K562 (cell line): ENCODE results near the gene MYO1F. TPM values are rescaled to one million over a fixed set of nuclear protein-coding genes. Genes with fewer than 3 reads are reported as not detected.
A peak's percentile ranks its signal among the peaks of the same experiment; 100 is the strongest.

Experiments used
- CBFA2T3 ChIP-seq: fragments of 450-650 bp; IDR thresholded peaks from 2 replicates; pipeline ENCODE4 v1.6.1; 2017
- FIP1L1 ChIP-seq: fragments of 200-400 bp; formaldehyde crosslinking; IDR thresholded peaks from 2 replicates; pipeline ENCODE4 v1.6.1; 2018; ENCODE audit warnings: mild to moderate bottlenecking, low read depth, low read length; ENCODE audit not compliant: poor library complexity, severe bottlenecking
- NCOA1 ChIP-seq: fragments of 450-650 bp; IDR thresholded peaks from 2 replicates; pipeline ENCODE4 v1.6.1; 2016; ENCODE audit warnings: low read depth
- SMARCA4 ChIP-seq: fragments of 450-650 bp; IDR thresholded peaks from 2 replicates; pipeline ENCODE4 v1.6.1; 2016
- ZNF584 ChIP-seq: fragments of 200-800 bp; sonication (Bioruptor generic); IDR thresholded peaks from 2 replicates; pipeline ENCODE4 v1.6.1; 2016; ENCODE audit warnings: low read depth, mild to moderate bottlenecking, missing genetic modification characterization, missing compliant biosample characterization
- ZNF644 ChIP-seq: fragments of 200-800 bp; sonication (Bioruptor generic); IDR thresholded peaks from 2 replicates; pipeline ENCODE4 v1.6.1; 2016; ENCODE audit warnings: low read depth, missing genetic modification characterization, missing compliant biosample characterization
- polyA plus RNA-seq, 8 experiments: library from polyadenylated mRNA; depleted of rRNA in 4 of 8; stranded (reverse) in 5 of 8; unstranded in 3 of 8; fragments of >200 nt; fragmentation: Nextera tagmentation in 2 of 8; fragmentation: Illumina TruSeq in 1 of 8; extraction: Ambion mirVana in 2 of 8; extraction: Trizol in 1 of 8; gene quantifications; 2 replicates each; pipeline versions ENCODE4 v1.2.1 to v1.2.3, GENCODE V29; 2011 to 2014; ENCODE audit warnings: inconsistent platforms in 1 of 8, missing spikeins in 1 of 8
- total RNA-seq, 7 experiments: library from RNA; depleted of rRNA in 6 of 7; stranded (reverse); fragments of >200 nt in 6 of 7; fragmentation: Illumina TruSeq in 2 of 7; extraction: Trizol in 2 of 7; gene quantifications; 2 replicates each; pipeline versions ENCODE4 v1.2.1 to v1.2.3, GENCODE V29; 2011 to 2021; ENCODE audit warnings: low replicate concordance in 1 of 7
- TF ChIP-seq, protein P1 (sequence below), 2 experiments: fragments of 450-650 bp in 1 of 2; IDR thresholded peaks; 2 replicates each; pipeline ENCODE4 v1.6.1; 2011 to 2017; ENCODE audit warnings: low read depth in 2 of 2, antibody characterized with exemption in 1 of 2, borderline replicate concordance in 1 of 2, low read length in 1 of 2, mild to moderate bottlenecking in 1 of 2, mixed read lengths in 1 of 2; ENCODE audit not compliant: control insufficient read depth in 1 of 2
- TF ChIP-seq, protein P2 (sequence below): sonication (generic); IDR thresholded peaks from 2 replicates; pipeline ENCODE4 v1.6.1; 2016
- TF ChIP-seq, protein P3 (sequence below), 2 experiments: fragments of 450-650 bp; formaldehyde crosslinking in 1 of 2; IDR thresholded peaks; 2 replicates each; pipeline versions ENCODE4 v1.4.0 to v1.6.1; 2014 to 2020; ENCODE audit warnings: mild to moderate bottlenecking in 2 of 2, borderline replicate concordance in 1 of 2, low read depth in 1 of 2
- TF ChIP-seq, protein P4 (sequence below), 2 experiments: fragments of 150-350 bp in 1 of 2; IDR thresholded peaks; 2 replicates each; pipeline ENCODE4 v1.6.1; 2012 to 2016; ENCODE audit warnings: low read depth in 2 of 2, low read length in 2 of 2, mild to moderate bottlenecking in 1 of 2, moderate library complexity in 1 of 2

Gene MYO1F
- total and polyA plus RNA-seq, 9 of the 15 experiments (the other 6 are each of a cell fraction or from before 2014, with no cell fraction given), result 0.78 to 9.4 (median 4.3) TPM

DNA sequence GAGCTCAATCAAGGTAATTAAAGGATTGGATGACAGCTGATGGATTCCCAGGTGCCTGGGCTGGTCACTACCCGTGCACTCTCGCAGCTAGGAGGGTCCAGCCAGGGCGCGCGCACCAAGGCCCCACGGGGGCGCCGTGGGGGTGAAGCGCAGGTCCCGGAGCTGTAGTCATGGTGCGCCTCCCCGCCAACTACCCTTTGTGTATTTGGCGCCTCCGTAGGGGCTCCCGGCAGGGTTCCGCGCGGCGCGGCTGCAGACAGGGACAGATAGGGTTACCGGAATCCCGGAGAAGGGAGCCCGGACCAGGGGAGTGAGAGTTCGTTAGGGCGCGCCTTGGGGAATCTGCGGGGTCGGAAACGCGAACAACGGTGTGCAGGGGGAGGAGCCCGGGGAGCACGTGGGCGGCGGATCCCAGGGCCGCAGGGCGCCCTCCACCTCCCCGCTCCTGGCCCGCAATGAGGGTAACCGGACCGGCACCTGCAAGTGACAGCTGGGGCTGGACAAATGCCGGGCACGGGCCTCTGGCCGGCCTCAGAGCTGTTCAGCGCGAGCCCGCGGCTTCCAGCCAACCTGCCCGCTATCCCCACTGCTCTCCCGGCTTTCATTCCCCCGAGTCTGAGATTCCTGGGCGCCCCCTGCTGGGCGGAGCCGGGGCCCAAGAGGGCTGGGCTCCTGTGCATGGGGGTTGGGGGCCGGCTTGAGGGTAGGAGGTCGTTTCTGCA is 71.4 kb downstream of the MYO1F start (continued):
- TF ChIP-seq, protein P1, sequence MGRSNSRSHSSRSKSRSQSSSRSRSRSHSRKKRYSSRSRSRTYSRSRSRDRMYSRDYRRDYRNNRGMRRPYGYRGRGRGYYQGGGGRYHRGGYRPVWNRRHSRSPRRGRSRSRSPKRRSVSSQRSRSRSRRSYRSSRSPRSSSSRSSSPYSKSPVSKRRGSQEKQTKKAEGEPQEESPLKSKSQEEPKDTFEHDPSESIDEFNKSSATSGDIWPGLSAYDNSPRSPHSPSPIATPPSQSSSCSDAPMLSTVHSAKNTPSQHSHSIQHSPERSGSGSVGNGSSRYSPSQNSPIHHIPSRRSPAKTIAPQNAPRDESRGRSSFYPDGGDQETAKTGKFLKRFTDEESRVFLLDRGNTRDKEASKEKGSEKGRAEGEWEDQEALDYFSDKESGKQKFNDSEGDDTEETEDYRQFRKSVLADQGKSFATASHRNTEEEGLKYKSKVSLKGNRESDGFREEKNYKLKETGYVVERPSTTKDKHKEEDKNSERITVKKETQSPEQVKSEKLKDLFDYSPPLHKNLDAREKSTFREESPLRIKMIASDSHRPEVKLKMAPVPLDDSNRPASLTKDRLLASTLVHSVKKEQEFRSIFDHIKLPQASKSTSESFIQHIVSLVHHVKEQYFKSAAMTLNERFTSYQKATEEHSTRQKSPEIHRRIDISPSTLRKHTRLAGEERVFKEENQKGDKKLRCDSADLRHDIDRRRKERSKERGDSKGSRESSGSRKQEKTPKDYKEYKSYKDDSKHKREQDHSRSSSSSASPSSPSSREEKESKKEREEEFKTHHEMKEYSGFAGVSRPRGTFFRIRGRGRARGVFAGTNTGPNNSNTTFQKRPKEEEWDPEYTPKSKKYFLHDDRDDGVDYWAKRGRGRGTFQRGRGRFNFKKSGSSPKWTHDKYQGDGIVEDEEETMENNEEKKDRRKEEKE (IDR thresholded peaks at IDR 0.05; ENCODE audit: borderline replicate concordance in 1 of 2, control insufficient read depth in 1 of 2, low read depth in 2 of 2, low read length in 1 of 2), result no peak
- TF ChIP-seq ZNF584 (CRISPR knock-in tag), result no peak
- no peak for TF ChIP-seq ZNF644 (tag)
- peak; percentile 34 for TF ChIP-seq FIP1L1
- no peak for TF ChIP-seq NCOA1
- TF ChIP-seq, protein P2, sequence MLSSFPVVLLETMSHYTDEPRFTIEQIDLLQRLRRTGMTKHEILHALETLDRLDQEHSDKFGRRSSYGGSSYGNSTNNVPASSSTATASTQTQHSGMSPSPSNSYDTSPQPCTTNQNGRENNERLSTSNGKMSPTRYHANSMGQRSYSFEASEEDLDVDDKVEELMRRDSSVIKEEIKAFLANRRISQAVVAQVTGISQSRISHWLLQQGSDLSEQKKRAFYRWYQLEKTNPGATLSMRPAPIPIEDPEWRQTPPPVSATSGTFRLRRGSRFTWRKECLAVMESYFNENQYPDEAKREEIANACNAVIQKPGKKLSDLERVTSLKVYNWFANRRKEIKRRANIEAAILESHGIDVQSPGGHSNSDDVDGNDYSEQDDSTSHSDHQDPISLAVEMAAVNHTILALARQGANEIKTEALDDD, result no peak
- TF ChIP-seq, protein P3, sequence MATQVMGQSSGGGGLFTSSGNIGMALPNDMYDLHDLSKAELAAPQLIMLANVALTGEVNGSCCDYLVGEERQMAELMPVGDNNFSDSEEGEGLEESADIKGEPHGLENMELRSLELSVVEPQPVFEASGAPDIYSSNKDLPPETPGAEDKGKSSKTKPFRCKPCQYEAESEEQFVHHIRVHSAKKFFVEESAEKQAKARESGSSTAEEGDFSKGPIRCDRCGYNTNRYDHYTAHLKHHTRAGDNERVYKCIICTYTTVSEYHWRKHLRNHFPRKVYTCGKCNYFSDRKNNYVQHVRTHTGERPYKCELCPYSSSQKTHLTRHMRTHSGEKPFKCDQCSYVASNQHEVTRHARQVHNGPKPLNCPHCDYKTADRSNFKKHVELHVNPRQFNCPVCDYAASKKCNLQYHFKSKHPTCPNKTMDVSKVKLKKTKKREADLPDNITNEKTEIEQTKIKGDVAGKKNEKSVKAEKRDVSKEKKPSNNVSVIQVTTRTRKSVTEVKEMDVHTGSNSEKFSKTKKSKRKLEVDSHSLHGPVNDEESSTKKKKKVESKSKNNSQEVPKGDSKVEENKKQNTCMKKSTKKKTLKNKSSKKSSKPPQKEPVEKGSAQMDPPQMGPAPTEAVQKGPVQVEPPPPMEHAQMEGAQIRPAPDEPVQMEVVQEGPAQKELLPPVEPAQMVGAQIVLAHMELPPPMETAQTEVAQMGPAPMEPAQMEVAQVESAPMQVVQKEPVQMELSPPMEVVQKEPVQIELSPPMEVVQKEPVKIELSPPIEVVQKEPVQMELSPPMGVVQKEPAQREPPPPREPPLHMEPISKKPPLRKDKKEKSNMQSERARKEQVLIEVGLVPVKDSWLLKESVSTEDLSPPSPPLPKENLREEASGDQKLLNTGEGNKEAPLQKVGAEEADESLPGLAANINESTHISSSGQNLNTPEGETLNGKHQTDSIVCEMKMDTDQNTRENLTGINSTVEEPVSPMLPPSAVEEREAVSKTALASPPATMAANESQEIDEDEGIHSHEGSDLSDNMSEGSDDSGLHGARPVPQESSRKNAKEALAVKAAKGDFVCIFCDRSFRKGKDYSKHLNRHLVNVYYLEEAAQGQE (IDR thresholded peaks at IDR 0.05; ENCODE audit: borderline replicate concordance), result peak; percentile 69; the same call in 1 of the 2 replicates
- TF ChIP-seq, protein P3 (CRISPR knock-in tag; IDR thresholded peaks at IDR 0.05; ENCODE audit: low read depth), result no peak
- no peak for TF ChIP-seq CBFA2T3
- TF ChIP-seq, protein P4, sequence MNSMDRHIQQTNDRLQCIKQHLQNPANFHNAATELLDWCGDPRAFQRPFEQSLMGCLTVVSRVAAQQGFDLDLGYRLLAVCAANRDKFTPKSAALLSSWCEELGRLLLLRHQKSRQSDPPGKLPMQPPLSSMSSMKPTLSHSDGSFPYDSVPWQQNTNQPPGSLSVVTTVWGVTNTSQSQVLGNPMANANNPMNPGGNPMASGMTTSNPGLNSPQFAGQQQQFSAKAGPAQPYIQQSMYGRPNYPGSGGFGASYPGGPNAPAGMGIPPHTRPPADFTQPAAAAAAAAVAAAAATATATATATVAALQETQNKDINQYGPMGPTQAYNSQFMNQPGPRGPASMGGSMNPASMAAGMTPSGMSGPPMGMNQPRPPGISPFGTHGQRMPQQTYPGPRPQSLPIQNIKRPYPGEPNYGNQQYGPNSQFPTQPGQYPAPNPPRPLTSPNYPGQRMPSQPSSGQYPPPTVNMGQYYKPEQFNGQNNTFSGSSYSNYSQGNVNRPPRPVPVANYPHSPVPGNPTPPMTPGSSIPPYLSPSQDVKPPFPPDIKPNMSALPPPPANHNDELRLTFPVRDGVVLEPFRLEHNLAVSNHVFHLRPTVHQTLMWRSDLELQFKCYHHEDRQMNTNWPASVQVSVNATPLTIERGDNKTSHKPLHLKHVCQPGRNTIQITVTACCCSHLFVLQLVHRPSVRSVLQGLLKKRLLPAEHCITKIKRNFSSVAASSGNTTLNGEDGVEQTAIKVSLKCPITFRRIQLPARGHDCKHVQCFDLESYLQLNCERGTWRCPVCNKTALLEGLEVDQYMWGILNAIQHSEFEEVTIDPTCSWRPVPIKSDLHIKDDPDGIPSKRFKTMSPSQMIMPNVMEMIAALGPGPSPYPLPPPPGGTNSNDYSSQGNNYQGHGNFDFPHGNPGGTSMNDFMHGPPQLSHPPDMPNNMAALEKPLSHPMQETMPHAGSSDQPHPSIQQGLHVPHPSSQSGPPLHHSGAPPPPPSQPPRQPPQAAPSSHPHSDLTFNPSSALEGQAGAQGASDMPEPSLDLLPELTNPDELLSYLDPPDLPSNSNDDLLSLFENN (IDR thresholded peaks at IDR 0.05; ENCODE audit: low read depth in 2 of 2, low read length in 2 of 2), result no peak
- TF ChIP-seq SMARCA4, result no peak
